HL-60 (cell line): ENCODE data around the gene AFG3L2.
"Not testable (repeated sequence)": the region's sequence is repeated elsewhere in the genome, so short reads cannot be mapped to it uniquely, and the experiment has no call there.

Experiments
- DNase-seq, 2 experiments: peaks; one replicate each; pipeline ENCODE4 v3.0.0-alpha.2; 2010 to 2020; ENCODE audit warnings: low read depth in 1 of 2, low spot score in 1 of 2
- H3K27ac ChIP-seq: fragments of 250-450 bp; sonication (Bioruptor Pico); replicated peaks from 2 replicates; pipeline ENCODE4 v1.5.1; 2020; ENCODE audit warnings: mild to moderate bottlenecking, moderate library complexity
- H3K27me3 ChIP-seq: fragments of 250-450 bp; sonication (Bioruptor Pico); 2 replicates; pipeline ENCODE4 v1.5.1; 2021; ENCODE audit warnings: mild to moderate bottlenecking, moderate library complexity; ENCODE audit not compliant: insufficient read depth, poor library complexity, severe bottlenecking
- H3K4me3 ChIP-seq: replicated peaks from 2 replicates; pipeline ENCODE4 v1.5.1; 2011; ENCODE audit warnings: mild to moderate bottlenecking, control low read depth, low read length; ENCODE audit not compliant: insufficient read depth
- CTCF ChIP-seq: IDR thresholded peaks from one replicate; pipeline ENCODE4 v1.5.1; 2011; ENCODE audit warnings: low read length, control low read depth, inconsistent platforms; ENCODE audit not compliant: insufficient read depth
- GABPA ChIP-seq: IDR thresholded peaks from 2 replicates; pipeline ENCODE4 v1.6.1; 2012; ENCODE audit warnings: low read depth
- POLR2AphosphoS5 ChIP-seq: IDR thresholded peaks from 2 replicates; pipeline ENCODE4 v1.6.1; 2012; ENCODE audit warnings: low read depth
- REST ChIP-seq: IDR thresholded peaks from 2 replicates; pipeline ENCODE4 v1.6.1; 2012; ENCODE audit warnings: low read depth; ENCODE audit not compliant: insufficient replicate concordance
- SPI1 ChIP-seq: IDR thresholded peaks from 2 replicates; pipeline ENCODE4 v1.6.1; 2012; ENCODE audit warnings: low read depth, mild to moderate bottlenecking, borderline replicate concordance

Gene AFG3L2

GRCh38 chr18:12384261-12384660 lies 7.2 kb upstream of the AFG3L2 start:
- H3K27ac ChIP-seq = no peak overlapping the region
- no peak for DNase-seq
- TF ChIP-seq POLR2AphosphoS5 = no peak
- no peak overlapping the region for H3K4me3 ChIP-seq
- no peaks in the 10 kb centered on the region for H3K27me3 ChIP-seq

GRCh38 chr18:12383759-12384158 lies 6.7 kb upstream of the AFG3L2 start:
- H3K27ac ChIP-seq, DNase-seq, H3K27me3 ChIP-seq, H3K4me3 ChIP-seq: not testable (repeated sequence)

- H3K4me3 ChIP-seq, H3K27me3 ChIP-seq, DNase-seq, H3K27ac ChIP-seq: not testable (repeated sequence)
Measured at GRCh38 chr18:12382221-12382814, 5.3 kb upstream of the AFG3L2 start.

GRCh38 chr18:12378198-12378558 lies 1.2 kb upstream of the AFG3L2 start:
- not testable (repeated sequence) for DNase-seq, H3K27me3 ChIP-seq, H3K4me3 ChIP-seq, H3K27ac ChIP-seq

DNA sequence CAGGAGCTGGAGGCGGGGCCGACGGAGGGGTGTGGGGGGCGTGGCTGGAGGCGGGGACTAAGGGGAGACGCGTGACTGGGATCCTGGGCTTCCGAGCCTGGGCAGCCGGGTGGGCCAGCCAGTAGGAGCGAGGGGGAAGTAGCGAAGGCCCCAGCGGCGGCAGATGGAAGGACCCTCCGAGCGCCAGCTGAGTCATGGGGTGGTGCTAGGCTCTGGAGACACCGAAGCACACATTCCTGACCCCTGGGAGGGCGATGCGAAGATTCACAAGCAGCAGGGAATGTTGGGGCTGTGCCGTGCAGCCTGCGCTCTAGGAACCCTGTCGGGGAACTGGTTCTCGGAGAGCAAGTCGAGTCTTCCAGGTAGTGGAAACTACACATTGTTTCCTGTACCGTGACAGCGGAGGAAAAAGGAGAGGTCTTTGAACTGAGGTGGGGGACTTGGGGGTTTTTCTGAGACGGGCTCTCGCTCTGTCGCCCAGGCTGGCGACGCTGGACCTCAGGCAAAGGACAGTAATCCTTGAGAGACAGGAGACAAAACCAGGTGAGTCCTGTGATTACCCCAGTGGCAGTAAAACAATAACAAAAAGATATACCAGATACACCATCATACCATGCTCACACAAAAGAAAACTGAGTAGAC lies 650 bp upstream of the AFG3L2 start:
- Histone ChIP-seq H3K4me3 (peak overlapping the region; percentile 59), H3K27me3 (no peaks in the 10 kb centered on the region)

GRCh38 chr18:12376034-12376753 lies 833 bp downstream of the AFG3L2 start:
- no peaks in the 10 kb centered on the region for H3K27me3 ChIP-seq
- H3K27ac ChIP-seq = peak overlapping the region; percentile 86
- H3K4me3 ChIP-seq = peak overlapping the region; percentile 59
- TF ChIP-seq SPI1 = no peak
- no peak; the same call in 1 of the 2 replicates for TF ChIP-seq POLR2AphosphoS5
- no peak for TF ChIP-seq CTCF
- peak in 1 of 2 experiments; percentile 35 for DNase-seq

More for the DNA sequence above, 650 bp upstream of the AFG3L2 start:
- DNase-seq = no peak
- H3K27ac ChIP-seq = peak overlapping the region; percentile 43
- TF ChIP-seq SPI1 (no peak), POLR2AphosphoS5 (peak; percentile 23; the same call in 1 of the 2 replicates)

DNA sequence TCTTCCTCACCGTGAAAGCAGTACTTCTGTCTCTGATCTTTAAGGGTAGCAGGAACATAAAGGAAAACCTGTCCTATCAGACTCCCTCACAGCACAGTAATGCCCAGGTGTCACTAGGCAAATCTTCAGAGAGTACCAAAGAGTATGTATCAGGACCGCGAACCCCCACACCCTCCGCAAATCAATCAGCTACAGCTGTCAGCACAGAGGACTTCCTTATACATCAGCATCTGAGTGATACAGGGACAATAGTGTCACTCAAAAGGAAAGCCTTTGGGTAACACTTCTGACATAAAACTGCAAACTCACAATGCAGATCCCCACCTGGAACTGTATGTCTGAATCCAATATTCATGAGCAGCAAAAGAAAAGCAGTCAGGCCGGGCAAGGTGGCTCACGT lies 2.6 kb downstream of the AFG3L2 start:
- Histone ChIP-seq H3K27ac (no peak overlapping the region), H3K4me3 (no peak overlapping the region), H3K27me3 (no peaks in the 10 kb centered on the region)
- TF ChIP-seq POLR2AphosphoS5 (no peak), CTCF (no peak), GABPA (no peak), SPI1 (no peak), REST (no peak)
- DNase-seq = no peak
